IMR-90 (cell line): Measurements from ENCODE around the gene ITFG1. TPM values are rescaled to one million over a fixed set of nuclear protein-coding genes. Genes with fewer than 3 reads are reported as not detected.

Experiments
- ATAC-seq: fragments of 200-7000 bp; cut with Tn5 transposase; 2 replicates; pipeline ENCODE4 v1.9.1; 2020; ENCODE audit warnings: low read depth, mild to moderate bottlenecking, moderate library complexity
- BruUV-seq: library from RNA; stranded (reverse); fragments of 400-500 nt; replicated peaks from 2 replicates; lab custom pipeline; 2021; lab: Mats Ljungman, UMichigan
- CTCF ChIA-PET: fragments of 300-600 bp; formaldehyde crosslinking; extraction: SDS; loops from one replicate; lab custom pipeline; 2021; ENCODE audit warnings: antibody characterized with exemption; lab: Yijun Ruan, JAX
- POLR2A ChIA-PET: fragments of 300-600 bp; sonication (Branson Sonifier 250); formaldehyde crosslinking; loops from one replicate; lab custom pipeline; 2022; ENCODE audit warnings: antibody characterized with exemption; ENCODE audit not compliant: unreplicated experiment; lab: Charles Lee
- DNase-seq: peaks from one replicate; pipeline ENCODE4 v3.0.0; 2013
- H2AFZ ChIP-seq: replicated peaks from 2 replicates; pipeline ENCODE3; 2013; ENCODE audit warnings: low read length, mild to moderate bottlenecking; ENCODE audit not compliant: poor library complexity
- H2AK5ac ChIP-seq: 2 replicates; pipeline ENCODE4 v1.6.1; 2013; ENCODE audit warnings: low read depth, low read length, inconsistent platforms
- H2AK9ac ChIP-seq: replicated peaks from 2 replicates; pipeline ENCODE3; 2013; ENCODE audit warnings: mild to moderate bottlenecking, low read depth, low read length, moderate library complexity; ENCODE audit not compliant: poor library complexity
- H2BK120ac ChIP-seq: 2 replicates; pipeline ENCODE4 v1.6.1; 2013; ENCODE audit warnings: low read depth, low read length, inconsistent platforms
- H2BK15ac ChIP-seq: 3 replicates; pipeline ENCODE4 v1.6.1; 2013; ENCODE audit warnings: low read depth, low read length, inconsistent platforms
- H2BK20ac ChIP-seq: 2 replicates; pipeline ENCODE4 v1.6.1; 2013; ENCODE audit warnings: low read depth, mild to moderate bottlenecking, inconsistent platforms, low read length, moderate library complexity
- H2BK5ac ChIP-seq: 2 replicates; pipeline ENCODE4 v1.6.1; 2013; ENCODE audit warnings: mild to moderate bottlenecking, low read depth, low read length, inconsistent platforms; ENCODE audit not compliant: poor library complexity, severe bottlenecking
- H3K14ac ChIP-seq: replicated peaks from 2 replicates; pipeline ENCODE4 v1.6.1; 2013; ENCODE audit warnings: low read depth, low read length, inconsistent platforms
- H3K18ac ChIP-seq: 2 replicates; pipeline ENCODE4 v1.6.1; 2013; ENCODE audit warnings: low read depth, low read length, control low read depth
- H3K23ac ChIP-seq: 2 replicates; pipeline ENCODE4 v1.6.1; 2013; ENCODE audit warnings: low read depth, low read length, inconsistent platforms
- H3K27ac ChIP-seq: 2 replicates; pipeline ENCODE4 v1.5.1; 2013; ENCODE audit warnings: mild to moderate bottlenecking, control low read depth, low read length; ENCODE audit not compliant: insufficient read depth
- H3K27me3 ChIP-seq: 2 replicates; pipeline ENCODE4 v1.6.1; 2013; ENCODE audit warnings: low read length; ENCODE audit not compliant: control insufficient read depth, insufficient read depth
- H3K36me3 ChIP-seq: 2 replicates; pipeline ENCODE4 v1.6.1; 2013; ENCODE audit warnings: low read length, mixed read lengths; ENCODE audit not compliant: control insufficient read depth, insufficient read depth
- H3K4ac ChIP-seq: 2 replicates; pipeline ENCODE4 v1.6.1; 2013; ENCODE audit warnings: low read depth, low read length, inconsistent platforms
- H3K4me1 ChIP-seq: 2 replicates; pipeline ENCODE4 v1.6.1; 2013; ENCODE audit warnings: low read length, mixed read lengths; ENCODE audit not compliant: control insufficient read depth, insufficient read depth
- H3K4me2 ChIP-seq: 2 replicates; pipeline ENCODE4 v1.6.1; 2013; ENCODE audit warnings: low read depth, mild to moderate bottlenecking, control low read depth, low read length, moderate library complexity
- H3K4me3 ChIP-seq: 2 replicates; pipeline ENCODE4 v1.5.1; 2013; ENCODE audit warnings: low read depth, mild to moderate bottlenecking, control low read depth, low read length, moderate library complexity; ENCODE audit not compliant: insufficient read depth
- H3K56ac ChIP-seq: 2 replicates; pipeline ENCODE4 v1.6.1; 2013; ENCODE audit warnings: low read length, inconsistent platforms; ENCODE audit not compliant: insufficient read depth; ENCODE audit errors: extremely low read depth
- H3K79me1 ChIP-seq, 2 experiments: 2 replicates each; pipeline ENCODE4 v1.6.1; 2013; ENCODE audit warnings: low read length in 2 of 2, inconsistent platforms in 1 of 2, low read depth in 1 of 2
- H3K9ac ChIP-seq: 2 replicates; pipeline ENCODE4 v1.6.1; 2013; ENCODE audit warnings: low read depth, low read length, control low read depth
- H3K9me1 ChIP-seq: 2 replicates; pipeline ENCODE4 v1.6.1; 2013; ENCODE audit warnings: low read length, inconsistent platforms; ENCODE audit not compliant: insufficient read depth
- H3K9me3 ChIP-seq: 2 replicates; pipeline ENCODE4 v1.6.1; 2013; ENCODE audit warnings: low read length; ENCODE audit not compliant: control insufficient read depth, insufficient read depth
- H4K20me1 ChIP-seq: 2 replicates; pipeline ENCODE4 v1.6.1; 2013; ENCODE audit warnings: low read length, inconsistent platforms; ENCODE audit not compliant: insufficient read depth
- H4K5ac ChIP-seq: 2 replicates; pipeline ENCODE4 v1.6.1; 2013; ENCODE audit warnings: mild to moderate bottlenecking, low read depth, low read length, control low read depth
- H4K8ac ChIP-seq, 2 experiments: 2 replicates each; pipeline ENCODE4 v1.6.1; 2013; ENCODE audit warnings: low read depth in 2 of 2, low read length in 2 of 2, control low read depth in 1 of 2, inconsistent platforms in 1 of 2
- H4K91ac ChIP-seq: 2 replicates; pipeline ENCODE4 v1.6.1; 2013; ENCODE audit warnings: low read depth, low read length, inconsistent platforms; ENCODE audit not compliant: insufficient read depth
- RFX5 ChIP-seq: IDR thresholded peaks from 2 replicates; pipeline ENCODE4 v1.8.0; 2012; ENCODE audit warnings: low read depth, mild to moderate bottlenecking, low read length, moderate library complexity
- SMC3 ChIP-seq: fragments of 150-350 bp; IDR thresholded peaks from 2 replicates; pipeline ENCODE4 v1.6.1; 2016; ENCODE audit warnings: low read depth, mild to moderate bottlenecking, antibody characterized with exemption, low read length, moderate library complexity
- WGBS, 2 experiments: methylation state at CpG; one replicate each; pipeline versions ENCODE4 v1.1.5 to v1.1.7; 2013; ENCODE audit warnings: missing lambda C conversion rate in 2 of 2; ENCODE audit not compliant: insufficient read length in 1 of 2; ENCODE audit errors: extremely low coverage in 2 of 2; 5-methylcytosine and 5-hydroxymethylcytosine counted together
- dilution Hi-C: fragments of 300-500 bp; cut with HindIII; formaldehyde crosslinking; loops from one replicate; pipeline ENCODE4 v1.14.3; 2018; ENCODE audit warnings: low sequenced_read_pairs; ENCODE audit not compliant: unreplicated experiment
- in situ Hi-C: fragments of 300-500 bp; cut with MboI; formaldehyde crosslinking; loops from 3 replicates; pipeline ENCODE4 v1.14.3; 2019; ENCODE audit warnings: low sequenced_read_pairs, inconsistent platforms, mixed read lengths
- intact Hi-C: fragments of 100-400 bp; cut with micrococcal nuclease; formaldehyde crosslinking; loops from 2 replicates; pipeline ENCODE4 v1.10.0; 2022
- polyA plus RNA-seq, 3 experiments: library from polyadenylated mRNA; depleted of rRNA; stranded (reverse); fragments of >200 nt; gene quantifications; 2 replicates each; pipeline ENCODE4 v1.2.3, GENCODE V29; 2012; ENCODE audit warnings: low replicate concordance in 1 of 3
- total RNA-seq: library from RNA; depleted of rRNA; stranded (reverse); fragments of >200 nt; gene quantifications from 2 replicates; pipeline ENCODE4 v1.2.3, GENCODE V29; 2012
- TF ChIP-seq, protein P1 (sequence below): conservative IDR thresholded peaks from 2 replicates; pipeline ENCODE4 v1.5.1; 2012; ENCODE audit warnings: mild to moderate bottlenecking, low read depth, low read length, improper control_type of control experiment

ITFG1 gene
- total and polyA plus RNA-seq, 2 of the 4 experiments (the other 2 are of a cell fraction): 54.3 to 60.4 TPM

DNA sequence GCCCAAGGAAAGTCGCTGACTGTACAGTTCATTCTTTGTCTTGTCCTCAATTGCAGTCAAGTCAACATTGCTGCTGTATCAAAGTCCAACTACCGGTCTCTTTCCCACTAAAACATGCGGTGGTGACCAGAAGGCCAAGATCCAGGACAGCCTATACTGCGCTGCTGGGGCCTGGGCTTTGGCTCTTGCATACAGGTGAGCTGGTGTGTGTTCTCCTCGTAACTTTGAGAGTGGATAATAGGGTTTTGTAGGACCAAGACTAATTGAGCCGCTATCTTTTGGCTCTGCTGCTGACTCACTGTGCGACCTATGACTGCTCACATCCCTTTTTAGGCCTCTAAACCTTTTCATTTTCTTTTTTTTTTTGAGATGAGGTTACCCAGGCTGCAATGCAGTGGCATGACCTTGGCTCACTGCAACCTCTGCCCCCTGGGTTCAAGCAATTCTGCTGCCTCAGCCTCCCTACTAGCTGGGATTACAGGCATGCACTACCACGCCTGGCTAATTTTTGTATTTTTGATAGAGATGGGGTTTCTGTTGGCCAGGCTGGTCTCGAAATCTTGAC is 38.9 kb upstream of the ITFG1 start:
- CTCF ChIA-PET: no interaction called here
- in situ Hi-C loops: no loop called here

More for the DNA sequence above, 38.9 kb upstream of the ITFG1 start:
- H3K56ac ChIP-seq: no peak overlapping the region
- H3K27me3 ChIP-seq: no peaks in the 10 kb centered on the region
- H3K4me2 ChIP-seq: no peak overlapping the region
- ATAC-seq (no peak), DNase-seq (no peak)
- H4K5ac ChIP-seq: no peak overlapping the region
- H2BK15ac ChIP-seq: no peak overlapping the region
- no peak overlapping the region for H2BK20ac ChIP-seq
- no peak overlapping the region for H3K27ac ChIP-seq
- H3K14ac ChIP-seq: no peak overlapping the region
- no peak overlapping the region for H3K4ac ChIP-seq
- dilution Hi-C loops (no loop called here), intact Hi-C loops (no loop called here)
- no peaks in the 10 kb centered on the region for H4K20me1 ChIP-seq
- no peak overlapping the region for H2BK5ac ChIP-seq
- H3K9me1 ChIP-seq: no peaks in the 10 kb centered on the region; the same call in 1 of the 2 replicates
- H4K8ac ChIP-seq: no peak overlapping the region
- H4K91ac ChIP-seq: no peak overlapping the region
- POLR2A ChIA-PET: no interaction called here
- H3K9me3 ChIP-seq: no peaks in the 10 kb centered on the region
- TF ChIP-seq SMC3: no peak
- no peak for TF ChIP-seq RFX5
- TF ChIP-seq, protein P1, sequence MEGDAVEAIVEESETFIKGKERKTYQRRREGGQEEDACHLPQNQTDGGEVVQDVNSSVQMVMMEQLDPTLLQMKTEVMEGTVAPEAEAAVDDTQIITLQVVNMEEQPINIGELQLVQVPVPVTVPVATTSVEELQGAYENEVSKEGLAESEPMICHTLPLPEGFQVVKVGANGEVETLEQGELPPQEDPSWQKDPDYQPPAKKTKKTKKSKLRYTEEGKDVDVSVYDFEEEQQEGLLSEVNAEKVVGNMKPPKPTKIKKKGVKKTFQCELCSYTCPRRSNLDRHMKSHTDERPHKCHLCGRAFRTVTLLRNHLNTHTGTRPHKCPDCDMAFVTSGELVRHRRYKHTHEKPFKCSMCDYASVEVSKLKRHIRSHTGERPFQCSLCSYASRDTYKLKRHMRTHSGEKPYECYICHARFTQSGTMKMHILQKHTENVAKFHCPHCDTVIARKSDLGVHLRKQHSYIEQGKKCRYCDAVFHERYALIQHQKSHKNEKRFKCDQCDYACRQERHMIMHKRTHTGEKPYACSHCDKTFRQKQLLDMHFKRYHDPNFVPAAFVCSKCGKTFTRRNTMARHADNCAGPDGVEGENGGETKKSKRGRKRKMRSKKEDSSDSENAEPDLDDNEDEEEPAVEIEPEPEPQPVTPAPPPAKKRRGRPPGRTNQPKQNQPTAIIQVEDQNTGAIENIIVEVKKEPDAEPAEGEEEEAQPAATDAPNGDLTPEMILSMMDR: no peak
- no peak overlapping the region for H3K4me3 ChIP-seq
- no peak overlapping the region for H2AK9ac ChIP-seq
- no peak overlapping the region for H3K9ac ChIP-seq
- peaks cover 10% of the 10 kb centered on the region for H3K36me3 ChIP-seq
- no peak overlapping the region for H3K18ac ChIP-seq
- H2BK120ac ChIP-seq: no peak overlapping the region
- BruUV-seq: no TSS peak
- no peak overlapping the region for H3K23ac ChIP-seq
- WGBS, 2 experiments: no CpG with 5 or more reads among the region's 9 CpGs
- H2AFZ ChIP-seq: no peak overlapping the region
- no peaks in the 10 kb centered on the region for H3K4me1 ChIP-seq
- H2AK5ac ChIP-seq: no peak overlapping the region
- H3K79me1 ChIP-seq: peaks cover 2 to 9% of the 10 kb centered on the region in 2 experiments; a peak in 2 of 4 replicates
